Measurements from ENCODE around the gene SYCP2.
"Not testable (repeated sequence)": the region's sequence is repeated elsewhere in the genome, so short reads cannot be mapped to it uniquely, and the experiment has no call there.

The SYCP2 gene

GRCh38 chr20:59933296-59933848 is at the start of gene SYCP2:
Gene SYCP2 (minus strand): TSS chr20:59933637. CDS start chr20:59922413, 11,224 bp downstream.
- DNase-seq (ENCODE audit: low read depth, low spot score): peak; percentile 20

GRCh38 chr20:59983076-59983475 is 49.6 kb upstream of the SYCP2 start:
- no peak for DNase-seq (ENCODE audit: low read depth, low spot score)

- no peak for DNase-seq (ENCODE audit: low read depth, low spot score)
These were observed 43.6 kb upstream of the SYCP2 start for GRCh38 chr20:59977086-59977485.

- no peak for DNase-seq (ENCODE audit: low read depth, low spot score)
These were observed 42.8 kb upstream of the SYCP2 start for GRCh38 chr20:59976156-59976782.

- no peak for DNase-seq (ENCODE audit: low read depth, low spot score)
These were observed 38.8 kb upstream of the SYCP2 start for GRCh38 chr20:59972037-59972801.

- DNase-seq (ENCODE audit: low read depth, low spot score): no peak
These were observed 38.0 kb upstream of the SYCP2 start for GRCh38 chr20:59971428-59971827.

- no peak for DNase-seq (ENCODE audit: low read depth, low spot score)
These were observed 33.0 kb upstream of the SYCP2 start for GRCh38 chr20:59966428-59966827.

- DNase-seq (ENCODE audit: low read depth, low spot score): no peak
These were observed 28.7 kb upstream of the SYCP2 start for GRCh38 chr20:59962155-59962554.

- no peak for DNase-seq (ENCODE audit: low read depth, low spot score)
These were observed 28.0 kb upstream of the SYCP2 start for GRCh38 chr20:59961423-59961822.

GRCh38 chr20:59958626-59959025 is 25.2 kb upstream of the SYCP2 start:
- no peak for DNase-seq (ENCODE audit: low read depth, low spot score)

GRCh38 chr20:59958123-59958522 is 24.7 kb upstream of the SYCP2 start, which contains the start of gene CDH26:
Gene CDH26 (plus strand): TSS chr20:59958423. CDS start chr20:59958727, 304 bp downstream.
- DNase-seq (ENCODE audit: low read depth, low spot score): no peak

GRCh38 chr20:59957568-59957967 is 24.1 kb upstream of the SYCP2 start:
- not testable (repeated sequence) for DNase-seq (ENCODE audit: low read depth, low spot score)

- DNase-seq (ENCODE audit: low read depth, low spot score): no peak
These were observed 21.8 kb upstream of the SYCP2 start for GRCh38 chr20:59955131-59955796.

GRCh38 chr20:59954718-59955117 is 21.3 kb upstream of the SYCP2 start:
- DNase-seq (ENCODE audit: low read depth, low spot score): no peak

- no peak for DNase-seq (ENCODE audit: low read depth, low spot score)
These were observed 16.5 kb upstream of the SYCP2 start for GRCh38 chr20:59949911-59950310.

- peak; percentile 27 for DNase-seq (ENCODE audit: low read depth, low spot score)
These were observed 15.6 kb upstream of the SYCP2 start for GRCh38 chr20:59948828-59949720.

GRCh38 chr20:59948212-59948611 is 14.8 kb upstream of the SYCP2 start:
- DNase-seq (ENCODE audit: low read depth, low spot score): no peak

GRCh38 chr20:59947376-59947775 is 13.9 kb upstream of the SYCP2 start:
- no peak for DNase-seq (ENCODE audit: low read depth, low spot score)

GRCh38 chr20:59945731-59946130 is 12.3 kb upstream of the SYCP2 start:
- DNase-seq (ENCODE audit: low read depth, low spot score): no peak

GRCh38 chr20:59945175-59945574 is 11.7 kb upstream of the SYCP2 start:
- no peak for DNase-seq (ENCODE audit: low read depth, low spot score)

GRCh38 chr20:59944726-59945125 is 11.3 kb upstream of the SYCP2 start:
- no peak for DNase-seq (ENCODE audit: low read depth, low spot score)
